GM19023 (cell line): Measurements from ENCODE around the gene VPS37C.

Experiments used
- ATAC-seq: cut with Tn5 transposase; IDR thresholded peaks from one replicate; pipeline ENCODE4 v1.9.1; 2021; ENCODE audit warnings: mild to moderate bottlenecking, moderate library complexity; ENCODE audit not compliant: unreplicated experiment

VPS37C gene

GRCh38 chr11:61134801-61135257 is 26.4 kb downstream of the VPS37C start:
- no peak for ATAC-seq

- ATAC-seq: no peak
These were observed 27.1 kb downstream of the VPS37C start for GRCh38 chr11:61133956-61134662.

- no peak for ATAC-seq
These were observed 28.1 kb downstream of the VPS37C start for GRCh38 chr11:61133145-61133544.

- ATAC-seq: no peak
These were observed 28.6 kb downstream of the VPS37C start for GRCh38 chr11:61132646-61133045.

- ATAC-seq: no peak
These were observed 29.1 kb downstream of the VPS37C start for GRCh38 chr11:61131998-61132555.

GRCh38 chr11:61131586-61131985 is 29.6 kb downstream of the VPS37C start:
- ATAC-seq: no peak

GRCh38 chr11:61131186-61131585 is 30.0 kb downstream of the VPS37C start:
- no peak for ATAC-seq

- peak; percentile 90 for ATAC-seq
These were observed 31.3 kb downstream of the VPS37C start for GRCh38 chr11:61129639-61130523.

GRCh38 chr11:61128947-61129638 is 32.1 kb downstream of the VPS37C start:
- ATAC-seq: no peak

- no peak for ATAC-seq
These were observed 33.2 kb downstream of the VPS37C start for GRCh38 chr11:61127991-61128390.

- ATAC-seq: no peak
These were observed 35.0 kb downstream of the VPS37C start for GRCh38 chr11:61126256-61126655.

GRCh38 chr11:61125310-61125684 is 35.9 kb downstream of the VPS37C start:
- no peak for ATAC-seq

GRCh38 chr11:61124574-61125309 is 36.5 kb downstream of the VPS37C start:
- ATAC-seq: no peak

- ATAC-seq: no peak
These were observed 37.3 kb downstream of the VPS37C start for GRCh38 chr11:61123775-61124571.

GRCh38 chr11:61122761-61123160 is 38.5 kb downstream of the VPS37C start:
- ATAC-seq: no peak

GRCh38 chr11:61121917-61122316 is 39.3 kb downstream of the VPS37C start:
- no peak for ATAC-seq

- ATAC-seq: no peak
These were observed 39.9 kb downstream of the VPS37C start for GRCh38 chr11:61121192-61121831.

- no peak for ATAC-seq
These were observed 40.5 kb downstream of the VPS37C start for GRCh38 chr11:61120706-61121191.

- no peak for ATAC-seq
These were observed 41.0 kb downstream of the VPS37C start for GRCh38 chr11:61120099-61120705.
